Heart left ventricle (tissue), 13 donors: Measurements from ENCODE around the gene ZNF100.

Source experiments
- CTCF ChIP-seq, 12 donors: fragments of 200-600 bp; sonication (generic) in 4 of 12; IDR thresholded peaks; one replicate each; pipeline versions ENCODE4 v1.5.0 to v1.8.0; 2018 to 2022; ENCODE audit warnings: antibody characterized with exemption in 12 of 12, mild to moderate bottlenecking in 5 of 12
- POLR2A ChIP-seq, 2 donors: fragments of 450-650 bp; IDR thresholded peaks; one replicate each; pipeline ENCODE4 v1.6.1; 2017; ENCODE audit warnings: antibody characterized with exemption in 2 of 2, mild to moderate bottlenecking in 2 of 2, moderate library complexity in 2 of 2
- donor health status: ischemic (EF 13 %, LVEDD 7.1; RV severe dilation, severe dysfunction).
- donor health status: DM: no; HTN: yes; CAD: no.
- donor health status: DM: no; HTN: no; CAD: no.
- donor health status: ischemic (EF 25% LVEDD 6.9; RV normal size, moderate dysfunction).
- donor health status: ischemic (EF 25% LVEDD 5.7; RV mildly dilated, moderate dysfunction).
- donor health status: ischemic (EF 35%, LVEDD 5.7; RV mildly dilated, moderate dysfunction).
- donor health status: nonischemic (EF 11% LVEDD 7.7; RV severe dilation, severe dysfunction).
- donor health status: DM: yes; HTN: yes; CAD: no.
- donor health status: PGD.
- donor health status: ischemic (EF 29% LVEDD 5.4; RV normal size, mild dysfunction).
- donor health status: nonischemic (EF 23%, LVEDD 6.1; RV moderate dilation, normal function).

- TF ChIP-seq CTCF (IDR thresholded peaks at IDR 0.05): no peak
- TF ChIP-seq POLR2A (IDR thresholded peaks at IDR 0.05): no peak
Measured at GRCh38 chr19:21786936-21787335, 19.6 kb upstream of the ZNF100 start.
